HEK293T (cell line): ENCODE results near the gene KRTAP22-2.

Experiments
- BHLHE40 ChIP-seq: fragments of 450-650 bp; IDR thresholded peaks from 2 replicates; pipeline ENCODE4 v1.6.1; 2016; ENCODE audit warnings: mild to moderate bottlenecking, moderate library complexity, borderline replicate concordance
- CTBP1 ChIP-seq: fragments of 450-650 bp; IDR thresholded peaks from 2 replicates; pipeline ENCODE4 v1.6.1; 2016; ENCODE audit warnings: borderline replicate concordance
- ELF4 ChIP-seq: fragments of 450-650 bp; IDR thresholded peaks from 2 replicates; pipeline ENCODE4 v1.6.1; 2017; ENCODE audit warnings: antibody characterized with exemption
- FOXA1 ChIP-seq: fragments of 450-650 bp; IDR thresholded peaks from 2 replicates; pipeline ENCODE4 v1.6.1; 2016; ENCODE audit warnings: mild to moderate bottlenecking
- FOXK2 ChIP-seq: fragments of 450-650 bp; IDR thresholded peaks from 2 replicates; pipeline ENCODE4 v1.6.1; 2016; ENCODE audit warnings: mild to moderate bottlenecking
- FOXM1 ChIP-seq: fragments of 450-650 bp; IDR thresholded peaks from 2 replicates; pipeline ENCODE4 v1.6.1; 2017; ENCODE audit warnings: mild to moderate bottlenecking, borderline replicate concordance
- HDGF ChIP-seq: fragments of 450-650 bp; IDR thresholded peaks from 2 replicates; pipeline ENCODE4 v1.6.1; 2017; ENCODE audit warnings: antibody characterized with exemption, borderline replicate concordance
- L3MBTL2 ChIP-seq: fragments of 450-650 bp; conservative IDR thresholded peaks from 2 replicates; pipeline ENCODE4 v1.6.1; 2016; ENCODE audit warnings: mild to moderate bottlenecking
- LEF1 ChIP-seq: fragments of 450-650 bp; IDR thresholded peaks from 2 replicates; pipeline ENCODE4 v1.6.1; 2017; ENCODE audit warnings: mild to moderate bottlenecking, borderline replicate concordance
- PKNOX1 ChIP-seq: fragments of 450-650 bp; IDR thresholded peaks from 2 replicates; pipeline ENCODE4 v1.6.1; 2016
- SP1 ChIP-seq: fragments of 450-650 bp; IDR thresholded peaks from 2 replicates; pipeline ENCODE4 v1.6.1; 2017
- SUZ12 ChIP-seq: fragments of 450-650 bp; IDR thresholded peaks from 2 replicates; pipeline ENCODE4 v1.6.1; 2016; ENCODE audit warnings: mild to moderate bottlenecking
- TARDBP ChIP-seq: fragments of 450-650 bp; IDR thresholded peaks from 2 replicates; pipeline ENCODE4 v1.6.1; 2016
- ZNF384 ChIP-seq: fragments of 450-650 bp; IDR thresholded peaks from 2 replicates; pipeline ENCODE4 v1.6.1; 2016

- TF ChIP-seq ZNF384 (no peak), FOXM1 (no peak), ELF4 (no peak), HDGF (no peak), BHLHE40 (no peak), TARDBP (no peak), SP1 (no peak), L3MBTL2 (no peak), FOXA1 (no peak), SUZ12 (no peak), FOXK2 (no peak), CTBP1 (no peak), LEF1 (no peak), PKNOX1 (no peak)
Observed at GRCh38 chr21:30561264-30561895, 28.8 kb downstream of the KRTAP22-2 start, which contains the start of gene KRTAP19-7.
